Glutamatergic neuron (in vitro differentiated cells): ENCODE results near the gene RPRD1A. TPM values are rescaled to one million over a fixed set of nuclear protein-coding genes. Genes with fewer than 3 reads are reported as not detected.

Source experiments
- DNase-seq: peaks from one replicate; pipeline ENCODE4 v3.0.0; 2022
- H3K27ac Mint-ChIP-seq: one replicate; pipeline ENCODE4 v1.8.0; 2020; ENCODE audit warnings: mild to moderate bottlenecking, mixed read lengths, inconsistent platforms; ENCODE audit not compliant: unreplicated experiment
- H3K27me3 Mint-ChIP-seq: one replicate; pipeline ENCODE4 v1.8.0; 2020; ENCODE audit warnings: mild to moderate bottlenecking, moderate library complexity, mixed read lengths, inconsistent platforms; ENCODE audit not compliant: unreplicated experiment
- H3K36me3 Mint-ChIP-seq: one replicate; pipeline ENCODE4 v1.8.0; 2020; ENCODE audit warnings: mild to moderate bottlenecking, mixed read lengths, inconsistent platforms; ENCODE audit not compliant: unreplicated experiment
- H3K4me1 Mint-ChIP-seq: one replicate; pipeline ENCODE4 v1.8.0; 2020; ENCODE audit warnings: mild to moderate bottlenecking, low read depth, mixed read lengths, inconsistent platforms; ENCODE audit not compliant: unreplicated experiment
- H3K4me3 Mint-ChIP-seq: one replicate; pipeline ENCODE4 v1.8.0; 2020; ENCODE audit warnings: mild to moderate bottlenecking, mixed read lengths, inconsistent platforms; ENCODE audit not compliant: unreplicated experiment
- H3K9me3 Mint-ChIP-seq: one replicate; pipeline ENCODE4 v1.8.0; 2020; ENCODE audit warnings: mild to moderate bottlenecking, moderate library complexity, mixed read lengths, inconsistent platforms; ENCODE audit not compliant: unreplicated experiment
- total RNA-seq: library from RNA; stranded (reverse); fragmentation: NEBNext Ultra II Directional; extraction: Animal tissue kit (Norgen Biotek cat#: 25700); gene quantifications from one replicate; pipeline ENCODE4 v1.2.1, GENCODE V29; 2021; ENCODE audit not compliant: unreplicated experiment
- TF ChIP-seq, protein P1 (sequence below): fragments of 200-600 bp; sonication (generic); IDR thresholded peaks from one replicate; pipeline ENCODE4 v1.5.0; 2021; ENCODE audit not compliant: partially characterized antibody, unreplicated experiment

RPRD1A gene
- total RNA-seq, 1 donor from 2014 or later: 68.8 TPM

DNA sequence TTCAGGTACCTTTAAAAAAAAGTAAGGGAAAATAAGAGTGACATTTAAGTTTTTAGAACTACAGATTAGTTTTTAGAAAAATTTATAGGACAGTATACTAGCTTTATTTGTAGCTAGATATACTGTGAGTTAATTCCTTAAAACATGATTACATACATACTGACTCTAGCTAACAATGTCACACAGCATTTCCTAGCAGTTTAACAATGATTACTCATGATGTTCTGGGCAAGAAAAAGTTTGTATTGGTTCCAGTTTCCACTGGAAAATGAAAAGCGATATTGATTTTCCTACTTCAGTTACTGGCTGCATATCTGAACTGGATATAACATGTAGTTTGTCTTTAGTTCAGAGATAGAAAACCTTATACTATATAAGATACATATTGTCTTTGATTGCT lies 42.4 kb upstream of the RPRD1A start:
- TF ChIP-seq, protein P1, sequence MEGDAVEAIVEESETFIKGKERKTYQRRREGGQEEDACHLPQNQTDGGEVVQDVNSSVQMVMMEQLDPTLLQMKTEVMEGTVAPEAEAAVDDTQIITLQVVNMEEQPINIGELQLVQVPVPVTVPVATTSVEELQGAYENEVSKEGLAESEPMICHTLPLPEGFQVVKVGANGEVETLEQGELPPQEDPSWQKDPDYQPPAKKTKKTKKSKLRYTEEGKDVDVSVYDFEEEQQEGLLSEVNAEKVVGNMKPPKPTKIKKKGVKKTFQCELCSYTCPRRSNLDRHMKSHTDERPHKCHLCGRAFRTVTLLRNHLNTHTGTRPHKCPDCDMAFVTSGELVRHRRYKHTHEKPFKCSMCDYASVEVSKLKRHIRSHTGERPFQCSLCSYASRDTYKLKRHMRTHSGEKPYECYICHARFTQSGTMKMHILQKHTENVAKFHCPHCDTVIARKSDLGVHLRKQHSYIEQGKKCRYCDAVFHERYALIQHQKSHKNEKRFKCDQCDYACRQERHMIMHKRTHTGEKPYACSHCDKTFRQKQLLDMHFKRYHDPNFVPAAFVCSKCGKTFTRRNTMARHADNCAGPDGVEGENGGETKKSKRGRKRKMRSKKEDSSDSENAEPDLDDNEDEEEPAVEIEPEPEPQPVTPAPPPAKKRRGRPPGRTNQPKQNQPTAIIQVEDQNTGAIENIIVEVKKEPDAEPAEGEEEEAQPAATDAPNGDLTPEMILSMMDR: no peak
- H3K9me3 Mint-ChIP-seq: no peaks in the 10 kb centered on the region
- DNase-seq: no peak

DNA sequence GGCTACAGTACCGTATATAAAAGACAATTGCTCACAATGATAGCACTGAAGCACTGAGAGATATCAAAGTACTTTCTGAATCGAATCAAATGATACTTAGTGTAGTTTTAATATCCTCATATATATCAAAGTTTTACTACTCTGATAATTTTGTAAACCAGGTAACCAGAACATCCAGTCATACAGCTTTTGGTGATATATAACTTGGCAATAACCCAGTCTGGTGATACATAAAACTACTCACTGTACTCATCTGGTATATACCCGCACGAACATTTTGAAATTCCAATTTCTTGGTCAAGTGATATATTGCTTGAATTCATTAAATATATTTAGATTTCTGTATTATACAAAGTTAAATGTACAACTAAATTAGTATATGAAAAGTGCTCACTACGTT lies 41.2 kb upstream of the RPRD1A start:
- Mint-ChIP-seq H3K27ac (no peak overlapping the region), H3K4me3 (no peak overlapping the region), H3K9me3 (peaks cover 2% of the 10 kb centered on the region), H3K27me3 (no peaks in the 10 kb centered on the region), H3K4me1 (no peaks in the 10 kb centered on the region), H3K36me3 (peaks cover 4% of the 10 kb centered on the region)
- TF ChIP-seq, protein P1: no peak
- no peak for DNase-seq

More for the DNA sequence above, 42.4 kb upstream of the RPRD1A start:
- Mint-ChIP-seq H3K27me3 (no peaks in the 10 kb centered on the region), H3K27ac (no peak overlapping the region), H3K36me3 (no peaks in the 10 kb centered on the region), H3K4me1 (no peaks in the 10 kb centered on the region), H3K4me3 (no peak overlapping the region)

DNA sequence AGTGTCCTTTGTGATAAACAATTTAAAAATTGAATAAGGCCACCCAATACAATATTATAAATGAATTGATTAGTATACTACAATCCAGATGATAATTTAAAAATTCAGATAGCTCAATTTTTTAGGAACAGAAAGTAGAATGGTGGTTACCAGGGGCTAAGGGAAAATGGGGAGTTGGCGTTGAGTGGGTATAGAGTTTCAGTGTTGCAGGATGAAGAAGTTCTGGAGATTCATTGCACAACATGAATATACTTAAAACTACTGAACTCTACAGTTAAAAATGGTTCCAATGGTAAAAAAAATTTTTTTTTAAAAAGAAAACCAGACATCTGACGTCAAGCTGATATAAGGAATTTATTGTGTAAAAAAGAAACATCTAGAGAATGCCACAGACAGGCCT lies 40.8 kb upstream of the RPRD1A start:
- H3K27ac Mint-ChIP-seq: no peak overlapping the region
- peaks cover 2% of the 10 kb centered on the region for H3K9me3 Mint-ChIP-seq
- H3K4me1 Mint-ChIP-seq: no peaks in the 10 kb centered on the region
- H3K4me3 Mint-ChIP-seq: no peak overlapping the region
- no peaks in the 10 kb centered on the region for H3K27me3 Mint-ChIP-seq
- H3K36me3 Mint-ChIP-seq: peaks cover 8% of the 10 kb centered on the region
- no peak for DNase-seq
- TF ChIP-seq, protein P1: no peak

DNA sequence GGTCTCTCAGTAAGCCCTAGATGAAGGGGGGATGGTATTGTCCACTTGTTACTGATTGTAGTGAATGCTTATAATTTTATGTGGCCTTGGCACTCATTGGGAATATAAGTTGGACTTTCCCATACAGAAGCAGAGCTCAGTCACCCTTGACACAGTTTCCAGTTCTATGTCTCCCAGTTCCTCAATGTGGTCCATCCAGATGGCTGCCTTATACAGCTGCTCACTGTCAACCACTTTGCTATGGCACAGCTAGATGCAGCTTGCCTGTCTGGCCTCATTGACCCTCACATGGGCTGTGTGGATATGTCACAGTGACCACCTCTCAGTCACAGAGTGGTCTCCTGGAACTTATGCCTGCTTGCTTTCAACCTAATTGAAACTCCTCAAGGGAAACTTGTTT lies 40.1 kb upstream of the RPRD1A start:
- DNase-seq: no peak
- H3K36me3 Mint-ChIP-seq: peaks cover 15% of the 10 kb centered on the region
- H3K9me3 Mint-ChIP-seq: peaks cover 2% of the 10 kb centered on the region
- TF ChIP-seq, protein P1: no peak
- H3K4me3 Mint-ChIP-seq: no peak overlapping the region
- no peak overlapping the region for H3K27ac Mint-ChIP-seq
- no peaks in the 10 kb centered on the region for H3K4me1 Mint-ChIP-seq
- no peaks in the 10 kb centered on the region for H3K27me3 Mint-ChIP-seq

DNA sequence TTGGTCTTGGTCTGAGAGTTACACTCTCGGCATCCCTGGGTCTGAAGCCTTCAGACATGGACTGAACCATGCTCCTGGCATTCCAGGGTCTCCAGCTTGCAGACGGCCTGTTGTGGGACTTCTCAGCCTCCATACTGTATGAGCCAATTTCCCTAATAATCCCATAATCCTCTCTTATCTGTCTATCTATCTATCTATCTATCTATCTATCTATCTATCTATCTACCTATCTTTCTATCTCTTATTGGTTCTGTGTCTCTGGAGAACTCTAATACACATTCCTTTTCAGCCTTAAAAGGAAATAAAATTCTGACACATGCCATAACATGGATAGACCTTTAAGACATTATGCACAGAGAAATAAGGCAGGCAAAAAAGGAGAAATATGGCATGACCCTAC lies 37.4 kb upstream of the RPRD1A start:
- Mint-ChIP-seq H3K4me3 (no peak overlapping the region), H3K36me3 (peaks cover 25% of the 10 kb centered on the region), H3K9me3 (peaks cover 7% of the 10 kb centered on the region), H3K27ac (no peak overlapping the region), H3K4me1 (no peaks in the 10 kb centered on the region), H3K27me3 (no peaks in the 10 kb centered on the region)
- no peak for DNase-seq
- TF ChIP-seq, protein P1: no peak
